Brain microvascular endothelial cell (primary cell): ENCODE results near the gene CABCOCO1.
"Not testable (repeated sequence)": the region's sequence is repeated elsewhere in the genome, so short reads cannot be mapped to it uniquely, and the experiment has no call there.

ENCODE experiments used
- DNase-seq: peaks from one replicate; pipeline ENCODE4 v3.0.0-alpha.2; 2020
- H3K27ac ChIP-seq: fragments of 250-450 bp; sonication (Bioruptor Pico); 2 replicates; pipeline ENCODE4 v1.5.1; 2020; ENCODE audit warnings: mild to moderate bottlenecking, moderate library complexity
- H3K27me3 ChIP-seq: fragments of 250-450 bp; sonication (Bioruptor Pico); replicated peaks from 2 replicates; pipeline ENCODE4 v1.5.1; 2020; ENCODE audit warnings: mild to moderate bottlenecking
- H3K36me3 ChIP-seq: fragments of 250-450 bp; sonication (Bioruptor Pico); replicated peaks from 2 replicates; pipeline ENCODE4 v1.5.1; 2020; ENCODE audit warnings: mild to moderate bottlenecking
- H3K4me3 ChIP-seq: 2 replicates; pipeline ENCODE4 v1.5.1; 2011; ENCODE audit warnings: low read depth, mild to moderate bottlenecking, control low read depth, low read length, moderate library complexity
- CTCF ChIP-seq: IDR thresholded peaks from 2 replicates; pipeline ENCODE4 v1.5.1; 2011; ENCODE audit warnings: low read depth, mild to moderate bottlenecking, moderate library complexity, low read length, control low read depth, inconsistent platforms; ENCODE audit errors: missing control alignments
- in situ Hi-C: cut with HindIII; loops from 2 replicates; pipeline ENCODE4 v1.10.0; 2017; ENCODE audit warnings: low sequenced_read_pairs, low pct_ligation_motif_present

CABCOCO1 gene

GRCh38 chr10:61688551-61689308 lies 26.0 kb downstream of the CABCOCO1 start:
- DNase-seq, result no peak
- in situ Hi-C loops, result no loop called here

GRCh38 chr10:61691667-61692066 lies 28.9 kb downstream of the CABCOCO1 start:
- H3K4me3 ChIP-seq, H3K36me3 ChIP-seq, H3K27me3 ChIP-seq, H3K27ac ChIP-seq, in situ Hi-C loops, DNase-seq: not testable (repeated sequence)

More at GRCh38 chr10:61688551-61689308, 26.0 kb downstream of the CABCOCO1 start:
- H3K4me3 ChIP-seq, result no peak overlapping the region
- TF ChIP-seq CTCF, result no peak
- H3K36me3 ChIP-seq, result no peaks in the 10 kb centered on the region
- H3K27me3 ChIP-seq, result no peaks in the 10 kb centered on the region
- no peak overlapping the region for H3K27ac ChIP-seq

- TF ChIP-seq CTCF, result no peak
- no peak overlapping the region for H3K27ac ChIP-seq
- H3K36me3 ChIP-seq, result no peaks in the 10 kb centered on the region
- H3K4me3 ChIP-seq, result no peak overlapping the region
- DNase-seq, result no peak
- H3K27me3 ChIP-seq, result no peaks in the 10 kb centered on the region
- in situ Hi-C loops, result no loop called here
Measured at GRCh38 chr10:61692447-61693010, 29.8 kb downstream of the CABCOCO1 start.

- in situ Hi-C loops, result no loop called here
- H3K27ac ChIP-seq, result no peak overlapping the region
- TF ChIP-seq CTCF, result no peak
- H3K27me3 ChIP-seq, result no peaks in the 10 kb centered on the region
- DNase-seq, result no peak
- H3K4me3 ChIP-seq, result no peak overlapping the region
- no peaks in the 10 kb centered on the region for H3K36me3 ChIP-seq
Measured at GRCh38 chr10:61698968-61699655, 36.4 kb downstream of the CABCOCO1 start.

- TF ChIP-seq CTCF, result no peak
- Histone ChIP-seq H3K27me3 (no peaks in the 10 kb centered on the region), H3K36me3 (no peaks in the 10 kb centered on the region), H3K27ac (no peak overlapping the region), H3K4me3 (no peak overlapping the region)
- in situ Hi-C loops, result no loop called here
- no peak for DNase-seq
Measured at GRCh38 chr10:61701055-61701705, 38.5 kb downstream of the CABCOCO1 start.

GRCh38 chr10:61701706-61702105 lies 39.0 kb downstream of the CABCOCO1 start:
- H3K27ac ChIP-seq, result no peak overlapping the region
- TF ChIP-seq CTCF, result no peak
- no peak for DNase-seq
- no peaks in the 10 kb centered on the region for H3K36me3 ChIP-seq
- in situ Hi-C loops, result no loop called here
- no peaks in the 10 kb centered on the region for H3K27me3 ChIP-seq
- H3K4me3 ChIP-seq, result no peak overlapping the region
